Mesodermal cell (in vitro differentiated cells): ENCODE measurements around the gene EXTL1.

Experiments
- H3K27ac ChIP-seq: 2 replicates; pipeline ENCODE4 v1.7.0; 2013; ENCODE audit warnings: mild to moderate bottlenecking, low read depth, low read length, moderate library complexity; ENCODE audit not compliant: severe bottlenecking
- H3K36me3 ChIP-seq: 2 replicates; pipeline ENCODE4 v1.7.1; 2013; ENCODE audit warnings: mild to moderate bottlenecking, low read length, moderate library complexity; ENCODE audit not compliant: control insufficient read depth, insufficient read depth
- H3K4me1 ChIP-seq: one replicate; pipeline ENCODE4 v1.7.1; 2013; ENCODE audit warnings: mild to moderate bottlenecking, low read length; ENCODE audit not compliant: insufficient read depth, control insufficient read depth, poor library complexity, severe bottlenecking
- H3K4me3 ChIP-seq: 2 replicates; pipeline ENCODE4 v1.7.0; 2013; ENCODE audit warnings: low read length, control low read depth, mild to moderate bottlenecking; ENCODE audit not compliant: insufficient read depth, poor library complexity, severe bottlenecking; ENCODE audit errors: extremely low read depth
- H3K9me3 ChIP-seq: 2 replicates; pipeline ENCODE4 v1.7.1; 2013; ENCODE audit warnings: mild to moderate bottlenecking, low read length, moderate library complexity; ENCODE audit not compliant: control insufficient read depth
- WGBS, 2 experiments: methylation state at CpG; one replicate each; pipeline ENCODE4 v1.1.5; 2013; ENCODE audit warnings: missing lambda C conversion rate in 2 of 2; ENCODE audit not compliant: insufficient coverage in 2 of 2; 5-methylcytosine and 5-hydroxymethylcytosine counted together

EXTL1 gene

DNA sequence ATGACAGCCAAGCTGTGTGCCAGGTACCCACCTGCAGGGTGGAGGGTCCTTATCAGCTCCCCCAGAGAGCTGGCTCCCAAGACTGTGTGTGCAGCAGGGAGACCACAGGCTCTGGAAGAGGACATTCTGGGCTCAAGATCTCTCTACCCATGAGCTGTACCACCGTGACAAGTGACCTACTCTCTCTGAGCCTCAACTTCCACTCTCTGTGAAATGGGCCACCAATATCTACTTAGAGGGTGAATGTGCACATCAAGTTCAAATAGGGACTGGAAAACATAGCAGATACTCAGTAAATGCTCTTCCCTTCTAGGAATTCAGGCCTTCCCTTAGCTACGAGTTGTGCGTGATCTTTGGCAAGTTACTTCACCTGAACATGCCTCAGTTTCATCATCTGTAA, 22.8 kb downstream of the EXTL1 start:
- Histone ChIP-seq H3K27ac (no peak overlapping the region), H3K4me1 (peaks cover 12% of the 10 kb centered on the region), H3K9me3 (no peaks in the 10 kb centered on the region), H3K4me3 (no peak overlapping the region), H3K36me3 (no peaks in the 10 kb centered on the region)
- WGBS, 2 experiments = 92 to 100% methylated on average over 2 to 3 of the region's 3 CpGs

DNA sequence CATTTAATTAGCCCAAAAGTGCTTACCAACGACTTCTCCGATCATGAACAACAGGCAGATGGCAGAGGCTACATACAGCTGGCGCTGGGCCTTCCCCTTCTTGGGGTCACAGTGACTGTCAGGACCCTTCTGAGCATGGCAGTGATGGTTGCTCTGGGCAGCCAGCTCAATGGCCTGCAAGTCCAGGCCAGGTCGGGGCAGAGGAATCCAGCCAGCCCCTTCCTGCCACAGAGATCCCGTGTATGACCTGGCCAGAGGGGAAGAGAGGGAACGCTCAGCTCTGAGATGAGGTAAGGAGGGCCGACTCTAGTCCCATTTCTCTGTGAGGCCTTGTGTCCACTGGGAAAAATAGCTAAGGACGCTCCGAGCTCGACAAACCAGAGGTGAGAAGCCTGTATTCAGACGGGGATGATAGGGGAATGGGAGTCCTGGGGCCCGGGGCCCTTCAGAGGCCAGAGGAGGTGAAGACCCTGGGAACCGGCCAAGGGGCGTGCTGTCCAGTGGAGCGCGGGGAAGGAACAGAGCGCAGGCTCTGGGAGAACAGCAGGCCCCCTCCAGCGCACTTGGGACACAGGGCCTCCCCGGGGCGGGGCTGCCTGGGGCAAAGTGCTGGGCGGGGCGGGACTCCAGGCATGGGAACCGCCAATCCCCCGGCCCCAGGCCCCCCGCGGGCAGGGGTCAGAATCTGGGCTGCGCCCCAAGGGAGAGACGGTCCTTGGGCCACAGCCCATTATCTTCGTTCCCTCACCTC, 23.6 kb downstream of the EXTL1 start:
- Histone ChIP-seq H3K9me3 (no peaks in the 10 kb centered on the region), H3K36me3 (no peaks in the 10 kb centered on the region), H3K4me1 (peaks cover 12% of the 10 kb centered on the region), H3K4me3 (no peak overlapping the region), H3K27ac (no peak overlapping the region)
- WGBS, 2 experiments = 44 to 49% methylated on average over 24 to 25 of the region's 29 CpGs

- WGBS, 2 experiments = 1 to 3% methylated on average over 35 to 36 of the region's 62 CpGs
- Histone ChIP-seq H3K36me3 (no peaks in the 10 kb centered on the region), H3K27ac (no peak within 1 kb of the TSS), H3K4me3 (peak within 1 kb of the TSS; percentile 14), H3K9me3 (no peaks in the 10 kb centered on the region), H3K4me1 (peaks cover 12% of the 10 kb centered on the region)
Observed at GRCh38 chr1:26045722-26046245, 24.2 kb downstream of the EXTL1 start, which contains the start of gene SLC30A2. Gene SLC30A2 (minus strand): TSS chr1:26046118. CDS start chr1:26045896, 222 bp downstream.

GRCh38 chr1:26046246-26047095, 24.9 kb downstream of the EXTL1 start:
- Histone ChIP-seq H3K27ac (no peak overlapping the region), H3K4me1 (peaks cover 12% of the 10 kb centered on the region), H3K9me3 (no peaks in the 10 kb centered on the region), H3K36me3 (no peaks in the 10 kb centered on the region), H3K4me3 (peak overlapping the region; percentile 14)
- WGBS, 2 experiments = 9 to 14% methylated on average over 45 to 53 of the region's 57 CpGs

- Histone ChIP-seq H3K27ac (no peak overlapping the region), H3K4me1 (peaks cover 12% of the 10 kb centered on the region), H3K36me3 (no peaks in the 10 kb centered on the region), H3K4me3 (no peak overlapping the region), H3K9me3 (no peaks in the 10 kb centered on the region)
- WGBS, 2 experiments = 84 to 93% methylated on average over 6 of the region's 7 CpGs
Observed at GRCh38 chr1:26047278-26047874, 25.8 kb downstream of the EXTL1 start.

DNA sequence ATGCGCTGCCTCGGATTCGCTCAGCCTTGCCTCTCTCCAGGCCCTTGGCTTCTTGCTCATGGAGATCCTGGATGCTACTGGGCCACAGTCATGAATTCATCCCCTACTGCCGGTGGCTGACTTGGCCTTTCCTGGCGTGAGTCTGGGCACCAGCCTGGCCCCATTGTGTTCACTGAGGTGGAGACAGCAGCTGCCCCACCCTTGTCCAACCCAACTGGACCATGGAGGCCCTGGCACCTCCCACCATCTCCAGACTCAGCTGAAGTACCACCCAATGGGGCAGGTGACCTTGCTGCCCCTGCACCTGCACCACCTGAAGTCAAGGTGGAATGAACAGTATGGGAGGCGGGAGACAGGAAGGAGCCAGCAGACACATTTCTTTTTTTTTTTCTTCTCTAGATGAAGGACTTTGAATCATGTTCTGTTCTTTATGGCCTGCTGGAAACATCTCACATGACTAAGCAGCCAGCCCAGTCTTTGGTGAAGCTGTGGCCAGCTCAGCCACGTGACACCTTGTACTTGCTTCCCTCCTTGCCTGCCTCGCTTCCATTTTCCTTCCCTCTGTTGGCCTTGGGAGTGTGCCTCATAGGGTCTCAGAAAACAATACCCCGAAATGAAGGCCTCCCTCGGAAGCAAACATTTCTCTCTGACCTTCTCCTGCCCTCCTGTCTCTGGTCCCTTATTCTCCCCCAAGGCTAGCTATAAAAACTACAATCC, 28.1 kb downstream of the EXTL1 start:
- Histone ChIP-seq H3K36me3 (no peaks in the 10 kb centered on the region), H3K9me3 (no peaks in the 10 kb centered on the region), H3K4me3 (no peak overlapping the region), H3K4me1 (peaks cover 12% of the 10 kb centered on the region), H3K27ac (no peak overlapping the region)
- 80% methylated on average over 7 to 9 of the region's 10 CpGs for WGBS, 2 experiments

DNA sequence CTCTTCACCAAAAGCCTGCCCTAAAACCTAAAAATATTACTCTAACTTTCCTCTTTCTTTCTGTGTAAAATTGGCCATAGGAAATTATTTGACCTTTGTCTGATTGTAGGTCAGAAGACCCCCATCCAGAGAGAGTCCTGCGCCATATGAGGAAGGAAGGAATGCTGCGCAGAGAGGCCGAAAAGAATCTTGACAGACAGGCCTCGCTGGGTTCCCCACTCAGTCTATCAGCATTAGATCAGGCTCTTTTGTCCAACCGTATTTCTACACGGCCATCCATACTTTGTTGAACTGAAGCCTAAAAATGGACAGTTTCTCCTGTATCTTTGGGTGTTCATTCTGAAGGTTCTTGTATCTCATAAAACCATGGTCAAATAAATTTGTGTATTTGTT, 28.7 kb downstream of the EXTL1 start:
- Histone ChIP-seq H3K4me1 (peaks cover 10% of the 10 kb centered on the region), H3K27ac (no peak overlapping the region), H3K4me3 (no peak overlapping the region), H3K9me3 (no peaks in the 10 kb centered on the region), H3K36me3 (no peaks in the 10 kb centered on the region)
- WGBS, 2 experiments = 90 to 95% methylated on average over 2 to 4 of the region's 6 CpGs

GRCh38 chr1:26053718-26054560, 32.4 kb downstream of the EXTL1 start:
- no peak overlapping the region for H3K27ac ChIP-seq
- 66% methylated on average over 9 to 11 of the region's 16 CpGs for WGBS, 2 experiments
- no peak overlapping the region for H3K4me3 ChIP-seq
- H3K36me3 ChIP-seq = no peaks in the 10 kb centered on the region
- no peaks in the 10 kb centered on the region for H3K9me3 ChIP-seq
- H3K4me1 ChIP-seq = no peaks in the 10 kb centered on the region

- Histone ChIP-seq H3K9me3 (no peaks in the 10 kb centered on the region), H3K36me3 (no peaks in the 10 kb centered on the region), H3K27ac (no peak overlapping the region), H3K4me3 (no peak overlapping the region), H3K4me1 (no peaks in the 10 kb centered on the region)
- 90 to 96% methylated on average over 1 to 2 of the region's 2 CpGs for WGBS, 2 experiments
Observed at GRCh38 chr1:26055041-26055440, 33.5 kb downstream of the EXTL1 start.
